LHCN-M2 (cell line): Measurements from ENCODE around the gene PRKAR2A. TPM values are rescaled to one million over a fixed set of nuclear protein-coding genes. Genes with fewer than 3 reads are reported as not detected.

Source experiments
- total RNA-seq: library from RNA; depleted of rRNA; stranded (reverse); fragments of >200 nt; gene quantifications from 2 replicates; pipeline ENCODE4 v1.2.3, GENCODE V29; 2014; rRNA removed

The PRKAR2A gene
- total RNA-seq, 1 experiment from 2014 or later, result 41.3 TPM

Other genes starting within 250 kb of the PRKAR2A start
- 368 and 384 TPM in 2 replicates for gene UQCRC1, start 238.2 kb downstream of the PRKAR2A start, total RNA-seq
- not detected in 2 replicates for gene TMEM89, start 226.1 kb downstream of the PRKAR2A start, total RNA-seq
- 19.6 and 32.5 TPM in 2 replicates for gene SLC26A6, start 212.4 kb downstream of the PRKAR2A start, total RNA-seq
- gene CELSR3, start 185.0 kb downstream of the PRKAR2A start, total RNA-seq, result 4.3 and 4.5 TPM in 2 replicates
- gene NCKIPSD, start 162.0 kb downstream of the PRKAR2A start, total RNA-seq, result 29.8 and 37.9 TPM in 2 replicates
- 69.2 and 70.4 TPM in 2 replicates for gene IP6K2, start 130.7 kb downstream of the PRKAR2A start, total RNA-seq
- gene SLC25A20, start 51.0 kb upstream of the PRKAR2A start, total RNA-seq, result 14.5 and 17.5 TPM in 2 replicates
- gene ARIH2, start 71.0 kb upstream of the PRKAR2A start, total RNA-seq, result 73.2 and 84.3 TPM in 2 replicates
- gene P4HTM, start 142.4 kb upstream of the PRKAR2A start, total RNA-seq, result 16.2 and 21.0 TPM in 2 replicates
- gene WDR6, start 159.5 kb upstream of the PRKAR2A start, total RNA-seq, result 78.0 and 87.3 TPM in 2 replicates
- gene DALRD3, start 170.7 kb upstream of the PRKAR2A start, total RNA-seq, result 42.5 and 45.7 TPM in 2 replicates
- gene NDUFAF3, start 174.2 kb upstream of the PRKAR2A start, total RNA-seq, result 116 and 162 TPM in 2 replicates
- 325 and 336 TPM in 2 replicates for gene IMPDH2, start 181.5 kb upstream of the PRKAR2A start, total RNA-seq
- gene QRICH1, start 246.2 kb upstream of the PRKAR2A start, total RNA-seq, result 74.6 and 83.8 TPM in 2 replicates